Panc1 (cell line): ENCODE measurements around the gene SENP6. TPM values are rescaled to one million over a fixed set of nuclear protein-coding genes. Genes with fewer than 3 reads are reported as not detected.

ENCODE experiments used
- ATAC-seq: fragments of 200-7000 bp; cut with Tn5 transposase; 2 replicates; pipeline ENCODE4 v1.9.1; 2020; ENCODE audit warnings: mild to moderate bottlenecking, moderate library complexity
- BruUV-seq: library from RNA; stranded (reverse); fragments of 400-500 nt; replicated peaks from 2 replicates; lab custom pipeline; 2021; lab: Mats Ljungman, UMichigan
- CTCF ChIA-PET: fragments of 300-600 bp; sonication (Branson Sonifier 250); formaldehyde crosslinking; loops from one replicate; lab custom pipeline; 2022; ENCODE audit warnings: antibody characterized with exemption; lab: Charles Lee
- POLR2A ChIA-PET: fragments of 300-600 bp; sonication (Branson Sonifier 250); formaldehyde crosslinking; loops from one replicate; lab custom pipeline; 2022; ENCODE audit warnings: antibody characterized with exemption; lab: Charles Lee
- DNase-seq: peaks from one replicate; pipeline ENCODE4 v3.0.0-alpha.2; 2010; ENCODE audit warnings: low read depth, low spot score
- H3K27ac ChIP-seq: 2 replicates; pipeline ENCODE4 v1.5.1; 2011; ENCODE audit warnings: mild to moderate bottlenecking, low read length, inconsistent platforms
- H3K27me3 ChIP-seq: fragments of 200-500 bp; sonication (Bioruptor generic); 2 replicates; pipeline ENCODE4 v1.6.0; 2014; ENCODE audit warnings: low read length, inconsistent platforms; ENCODE audit not compliant: control insufficient read depth, insufficient read depth
- H3K36me3 ChIP-seq: fragments of 200-500 bp; sonication (Bioruptor generic); 2 replicates; pipeline ENCODE4 v1.5.1; 2014; ENCODE audit warnings: inconsistent platforms, mild to moderate bottlenecking, low read length, moderate library complexity; ENCODE audit not compliant: control insufficient read depth, insufficient read depth
- H3K4me1 ChIP-seq: 2 replicates; pipeline ENCODE4 v1.5.1; 2011; ENCODE audit warnings: inconsistent platforms, mild to moderate bottlenecking, low read length, moderate library complexity; ENCODE audit not compliant: control insufficient read depth, insufficient read depth
- H3K4me3 ChIP-seq, 2 experiments: 2 replicates each; pipeline ENCODE4 v1.5.1; 2011 to 2012; ENCODE audit warnings: low read depth in 2 of 2, low read length in 2 of 2, mild to moderate bottlenecking in 2 of 2, inconsistent platforms in 1 of 2, moderate library complexity in 1 of 2
- H3K9me3 ChIP-seq: fragments of 200-500 bp; sonication (Bioruptor generic); 2 replicates; pipeline ENCODE4 v1.5.1; 2014; ENCODE audit warnings: low read depth, mild to moderate bottlenecking, inconsistent platforms, low read length, moderate library complexity; ENCODE audit not compliant: control insufficient read depth, insufficient read depth
- CTCF ChIP-seq: fragments of 450-650 bp; IDR thresholded peaks from 2 replicates; pipeline ENCODE4 v1.5.1; 2017; ENCODE audit warnings: mild to moderate bottlenecking
- POLR2AphosphoS5 ChIP-seq: IDR thresholded peaks from 2 replicates; pipeline ENCODE4 v1.6.1; 2012; ENCODE audit warnings: mild to moderate bottlenecking, low read depth, low read length, moderate library complexity
- REST ChIP-seq, 2 experiments: IDR thresholded peaks; 2 replicates each; pipeline ENCODE4 v1.6.1; 2011 to 2012; ENCODE audit warnings: low read depth in 2 of 2, control low read depth in 1 of 2, low read length in 1 of 2, mild to moderate bottlenecking in 1 of 2, moderate library complexity in 1 of 2; ENCODE audit not compliant: insufficient read depth in 1 of 2
- SIN3A ChIP-seq: IDR thresholded peaks from 2 replicates; pipeline ENCODE4 v1.6.1; 2012; ENCODE audit warnings: low read depth, mild to moderate bottlenecking, low read length, moderate library complexity, borderline replicate concordance; ENCODE audit not compliant: insufficient read depth
- TCF7L2 ChIP-seq: IDR thresholded peaks from 2 replicates; pipeline ENCODE4 v1.6.1; 2011; ENCODE audit warnings: mild to moderate bottlenecking, low read depth, low read length, inconsistent platforms
- in situ Hi-C: cut with HindIII; loops from 2 replicates; pipeline ENCODE4 v1.10.0; 2016; ENCODE audit warnings: low sequenced_read_pairs, low pct_unique_long_range_greater_than_20kb
- intact Hi-C: fragments of 100-400 bp; cut with micrococcal nuclease; formaldehyde crosslinking; loops from one replicate; pipeline ENCODE4 v1.10.0; 2022; ENCODE audit not compliant: unreplicated experiment
- total RNA-seq: library from RNA; stranded (reverse); gene quantifications from one replicate; pipeline ENCODE4 v1.2.1, GENCODE V29; 2021; ENCODE audit not compliant: unreplicated experiment

The SENP6 gene
- total RNA-seq, 1 experiment from 2014 or later: 58.7 TPM

- TF ChIP-seq CTCF (no peak), TCF7L2 (no peak), POLR2AphosphoS5 (no peak), REST (IDR thresholded peaks at IDR 0.05; ENCODE audit: insufficient read depth in 1 of 2, low read depth in 2 of 2, low read length in 1 of 2) (no peak), SIN3A (no peak)
- no peaks in the 10 kb centered on the region for H3K9me3 ChIP-seq
- H3K27me3 ChIP-seq: no peaks in the 10 kb centered on the region
- DNase-seq: no peak
- POLR2A ChIA-PET: interaction anchor here (0.6 kb wide), 1 partner anchor 32 kb away, joined by 3 read pairs; no protein-coding TSS in a partner anchor
- CTCF ChIA-PET: no interaction called here
- in situ Hi-C loops (no loop called here), intact Hi-C loops (no loop called here)
- H3K4me3 ChIP-seq: no peak overlapping the region
- BruUV-seq: no TSS peak
- no peaks in the 10 kb centered on the region for H3K36me3 ChIP-seq
- H3K27ac ChIP-seq: no peak overlapping the region
- H3K4me1 ChIP-seq: peaks cover 8% of the 10 kb centered on the region
- no peak for ATAC-seq
Measured at GRCh38 chr6:75757295-75757694, 155.6 kb downstream of the SENP6 start.

GRCh38 chr6:75758061-75758460, 156.4 kb downstream of the SENP6 start:
- TF ChIP-seq TCF7L2 (no peak), SIN3A (no peak), REST (IDR thresholded peaks at IDR 0.05; ENCODE audit: insufficient read depth in 1 of 2, low read depth in 2 of 2, low read length in 1 of 2) (no peak), CTCF (no peak), POLR2AphosphoS5 (no peak)
- intact Hi-C loops: no loop called here
- in situ Hi-C loops: no loop called here
- H3K27me3 ChIP-seq: no peaks in the 10 kb centered on the region
- no peak overlapping the region for H3K4me3 ChIP-seq
- H3K9me3 ChIP-seq: no peaks in the 10 kb centered on the region
- DNase-seq (no peak), ATAC-seq (no peak)
- BruUV-seq: no TSS peak
- POLR2A ChIA-PET: interaction anchor here (0.6 kb wide), 1 partner anchor 92 kb away, joined by 7 read pairs; no protein-coding TSS in a partner anchor
- CTCF ChIA-PET: interaction anchor here (0.7 kb wide), 1 partner anchor 13 kb away, joined by 11 read pairs; no protein-coding TSS in a partner anchor
- H3K4me1 ChIP-seq: peaks cover 4% of the 10 kb centered on the region
- no peaks in the 10 kb centered on the region for H3K36me3 ChIP-seq
- H3K27ac ChIP-seq: no peak overlapping the region
